GM23248 (cell line): ENCODE data around the gene MYO7B. TPM values are rescaled to one million over a fixed set of nuclear protein-coding genes. Genes with fewer than 3 reads are reported as not detected.

ENCODE experiments used
- DNase-seq: peaks from one replicate; pipeline ENCODE4 v3.0.0-alpha.2; 2015
- H2AFZ ChIP-seq: fragments of 200-600 bp; sonication (generic); 2 replicates; pipeline ENCODE4 v1.6.1; 2016; ENCODE audit warnings: antibody characterized with exemption
- H3F3A ChIP-seq: fragments of 200-600 bp; sonication (generic); 2 replicates; pipeline ENCODE4 v1.6.1; 2016; ENCODE audit warnings: mild to moderate bottlenecking, antibody characterized with exemption, mixed run types; ENCODE audit not compliant: insufficient read depth
- H3K27ac ChIP-seq: fragments of 200-600 bp; sonication (generic); 2 replicates; pipeline ENCODE4 v1.5.1; 2016; ENCODE audit warnings: mild to moderate bottlenecking
- H3K27me3 ChIP-seq: fragments of 200-600 bp; sonication (generic); replicated peaks from 2 replicates; pipeline ENCODE4 v1.6.1; 2016; ENCODE audit warnings: mild to moderate bottlenecking; ENCODE audit not compliant: insufficient read depth
- H3K36me3 ChIP-seq: fragments of 200-600 bp; sonication (generic); 2 replicates; pipeline ENCODE4 v1.6.1; 2016; ENCODE audit warnings: low read depth, mild to moderate bottlenecking
- H3K4me1 ChIP-seq: fragments of 200-600 bp; sonication (generic); 2 replicates; pipeline ENCODE4 v1.6.1; 2016; ENCODE audit warnings: mild to moderate bottlenecking; ENCODE audit not compliant: insufficient read depth
- H3K4me2 ChIP-seq: fragments of 200-600 bp; sonication (generic); one replicate; pipeline ENCODE4 v1.6.1; 2016; ENCODE audit warnings: mild to moderate bottlenecking; ENCODE audit not compliant: unreplicated experiment
- H3K4me3 ChIP-seq: fragments of 200-600 bp; sonication (generic); 2 replicates; pipeline ENCODE4 v1.5.1; 2016; ENCODE audit warnings: mild to moderate bottlenecking
- H3K79me2 ChIP-seq: fragments of 200-600 bp; sonication (generic); 2 replicates; pipeline ENCODE4 v1.6.1; 2016; ENCODE audit warnings: mild to moderate bottlenecking; ENCODE audit not compliant: insufficient read depth
- H3K9ac ChIP-seq: fragments of 200-600 bp; sonication (generic); 2 replicates; pipeline ENCODE4 v1.6.1; 2016; ENCODE audit warnings: mild to moderate bottlenecking
- H3K9me2 ChIP-seq: fragments of 200-600 bp; sonication (generic); 2 replicates; pipeline ENCODE4 v1.6.1; 2016; ENCODE audit warnings: mixed run types, mild to moderate bottlenecking, moderate library complexity; ENCODE audit not compliant: insufficient read depth
- H3K9me3 ChIP-seq: fragments of 200-600 bp; sonication (generic); one replicate; pipeline ENCODE4 v1.6.1; 2017; ENCODE audit warnings: low read depth
- H4K20me1 ChIP-seq: fragments of 200-600 bp; sonication (generic); 2 replicates; pipeline ENCODE4 v1.6.0; 2016; ENCODE audit not compliant: insufficient read depth
- EZH2 ChIP-seq: fragments of 200-600 bp; sonication (generic); IDR thresholded peaks from 2 replicates; pipeline ENCODE4 v1.6.1; 2018; ENCODE audit warnings: antibody characterized with exemption, mild to moderate bottlenecking; ENCODE audit not compliant: insufficient read depth, poor library complexity, severe bottlenecking
- EZH2phosphoT487 ChIP-seq: fragments of 200-600 bp; sonication (generic); IDR thresholded peaks from 2 replicates; pipeline ENCODE4 v1.6.1; 2018; ENCODE audit warnings: antibody characterized with exemption, moderate library complexity, mild to moderate bottlenecking, low read depth; ENCODE audit not compliant: insufficient read depth
- WGBS, 2 experiments: methylation state at CpG; one replicate each; pipeline ENCODE4 v1.1.6; 2015 to 2017; ENCODE audit warnings: low lambda C conversion rate in 2 of 2, low coverage in 1 of 2; ENCODE audit errors: missing lambda C conversion rate in 2 of 2; 5-methylcytosine and 5-hydroxymethylcytosine counted together
- in situ Hi-C: fragments of 300-500 bp; cut with MboI; formaldehyde crosslinking; loops from 2 replicates; pipeline ENCODE4 v1.15.0; 2020
- polyA plus RNA-seq: library from polyadenylated mRNA; unstranded; fragments of >200 nt; fragmentation: Nextera tagmentation; extraction: Ambion mirVana; gene quantifications from 2 replicates; pipeline ENCODE4 v1.2.1, GENCODE V29; 2016
- total RNA-seq: library from RNA; depleted of rRNA; stranded (reverse); fragments of >200 nt; shearing (Covaris generic); gene quantifications from 2 replicates; pipeline ENCODE4 v1.2.3, GENCODE V29; 2014

Gene MYO7B
- total and polyA plus RNA-seq, 2 experiments from 2014 or later = not detected

GRCh38 chr2:127652786-127653357, 117.4 kb downstream of the MYO7B start:
- no peaks in the 10 kb centered on the region for H3K4me1 ChIP-seq

GRCh38 chr2:127653421-127654083, 118.1 kb downstream of the MYO7B start:
- no peak overlapping the region for H3K27ac ChIP-seq
- H3K4me2 ChIP-seq = no peak overlapping the region
- no peaks in the 10 kb centered on the region for H3K79me2 ChIP-seq
- H3K9me3 ChIP-seq = no peaks in the 10 kb centered on the region
- H3K9ac ChIP-seq = no peak overlapping the region
- no peaks in the 10 kb centered on the region for H3K9me2 ChIP-seq
- TF ChIP-seq EZH2phosphoT487 = no peak
- no peak for TF ChIP-seq EZH2
- no peak overlapping the region for H3K4me3 ChIP-seq
- no peaks in the 10 kb centered on the region for H4K20me1 ChIP-seq
- in situ Hi-C loops = no loop called here
- DNase-seq = no peak
- WGBS, 2 experiments = 79 to 83% methylated on average over 16 of the region's 16 CpGs
- H3K27me3 ChIP-seq = no peaks in the 10 kb centered on the region
- no peaks in the 10 kb centered on the region for H3K4me1 ChIP-seq
- no peak overlapping the region for H2AFZ ChIP-seq
- H3F3A ChIP-seq = no peaks in the 10 kb centered on the region
- H3K36me3 ChIP-seq = no peaks in the 10 kb centered on the region

More at GRCh38 chr2:127652786-127653357, 117.4 kb downstream of the MYO7B start:
- Histone ChIP-seq H2AFZ (no peak overlapping the region), H3K9ac (no peak overlapping the region), H3K4me2 (no peak overlapping the region), H4K20me1 (no peaks in the 10 kb centered on the region), H3K27me3 (no peaks in the 10 kb centered on the region), H3K27ac (no peak overlapping the region), H3K4me3 (no peak overlapping the region), H3K36me3 (no peaks in the 10 kb centered on the region), H3K79me2 (no peaks in the 10 kb centered on the region), H3K9me2 (no peaks in the 10 kb centered on the region), H3F3A (no peaks in the 10 kb centered on the region), H3K9me3 (no peaks in the 10 kb centered on the region)
- TF ChIP-seq EZH2phosphoT487 (no peak), EZH2 (no peak)
- in situ Hi-C loops = no loop called here
- no peak for DNase-seq
- WGBS, 2 experiments = 78 to 80% methylated on average over 25 of the region's 25 CpGs

GRCh38 chr2:127654084-127654837, 118.8 kb downstream of the MYO7B start:
- no peak for DNase-seq
- Histone ChIP-seq H2AFZ (no peak overlapping the region), H3K4me1 (no peaks in the 10 kb centered on the region), H4K20me1 (no peaks in the 10 kb centered on the region), H3K9me3 (no peaks in the 10 kb centered on the region), H3K9me2 (no peaks in the 10 kb centered on the region), H3K27ac (no peak overlapping the region), H3K36me3 (no peaks in the 10 kb centered on the region), H3K27me3 (no peaks in the 10 kb centered on the region), H3F3A (no peaks in the 10 kb centered on the region), H3K79me2 (no peaks in the 10 kb centered on the region), H3K4me3 (no peak overlapping the region), H3K9ac (no peak overlapping the region), H3K4me2 (no peak overlapping the region)
- in situ Hi-C loops = no loop called here
- TF ChIP-seq EZH2 (no peak), EZH2phosphoT487 (no peak)
- WGBS, 2 experiments = 84 to 86% methylated on average over 16 to 23 of the region's 24 CpGs

GRCh38 chr2:127654838-127655175, 119.3 kb downstream of the MYO7B start:
- Histone ChIP-seq H4K20me1 (no peaks in the 10 kb centered on the region), H3K4me2 (no peak overlapping the region), H3K4me3 (no peak overlapping the region), H3K27me3 (no peaks in the 10 kb centered on the region), H3K9me3 (no peaks in the 10 kb centered on the region), H3F3A (no peaks in the 10 kb centered on the region), H3K9me2 (no peaks in the 10 kb centered on the region), H3K79me2 (no peaks in the 10 kb centered on the region), H3K9ac (no peak overlapping the region), H2AFZ (no peak overlapping the region), H3K4me1 (no peaks in the 10 kb centered on the region), H3K27ac (no peak overlapping the region), H3K36me3 (no peaks in the 10 kb centered on the region)
- 78 to 81% methylated on average over 8 of the region's 8 CpGs for WGBS, 2 experiments
- in situ Hi-C loops = no loop called here
- DNase-seq = no peak
- TF ChIP-seq EZH2 (no peak), EZH2phosphoT487 (no peak)
